LNCAP (cell line): ENCODE measurements around the gene SMYD3.

Source experiments
- CTCF ChIP-seq: fragments of 450-650 bp; IDR thresholded peaks from 2 replicates; pipeline ENCODE4 v1.5.1; 2017; ENCODE audit warnings: mild to moderate bottlenecking

Gene SMYD3

GRCh38 chr1:246069581-246069980 lies 437.5 kb downstream of the SMYD3 start:
- no peak for TF ChIP-seq CTCF

GRCh38 chr1:246068619-246069509 lies 438.2 kb downstream of the SMYD3 start:
- no peak for TF ChIP-seq CTCF

- no peak for TF ChIP-seq CTCF
Observed at GRCh38 chr1:246068217-246068512, 438.9 kb downstream of the SMYD3 start.

- TF ChIP-seq CTCF, result no peak
Observed at GRCh38 chr1:246067432-246068216, 439.5 kb downstream of the SMYD3 start.

- no peak for TF ChIP-seq CTCF
Observed at GRCh38 chr1:246066573-246066972, 440.5 kb downstream of the SMYD3 start.

GRCh38 chr1:246065592-246065991 lies 441.5 kb downstream of the SMYD3 start:
- TF ChIP-seq CTCF, result no peak

- TF ChIP-seq CTCF, result no peak
Observed at GRCh38 chr1:246064891-246065290, 442.2 kb downstream of the SMYD3 start.
